H1 (cell line): Measurements from ENCODE around the gene MUS81. TPM values are rescaled to one million over a fixed set of nuclear protein-coding genes. Genes with fewer than 3 reads are reported as not detected.

Source experiments
- ASH2L ChIP-seq: fragments of 200-600, 300-600 bp; sonication (generic); IDR thresholded peaks from one replicate; pipeline ENCODE4 v1.7.1; 2017; ENCODE audit warnings: low read length
- CHD2 ChIP-seq: IDR thresholded peaks from 2 replicates; pipeline ENCODE4 v1.6.1; 2012; ENCODE audit warnings: low read length, improper control_type of control experiment
- GABPA ChIP-seq: IDR thresholded peaks from 2 replicates; pipeline ENCODE4 v1.6.1; 2011; ENCODE audit warnings: mild to moderate bottlenecking, low read length, moderate library complexity, borderline replicate concordance; ENCODE audit not compliant: insufficient read depth
- HDAC2 ChIP-seq, 2 experiments: fragments of 300-600 bp in 1 of 2; sonication (generic) in 1 of 2; IDR thresholded peaks; 2 replicates each; pipeline ENCODE4 v1.6.1; 2011 to 2012; ENCODE audit warnings: low read depth in 2 of 2, low read length in 2 of 2, mild to moderate bottlenecking in 2 of 2, moderate library complexity in 2 of 2, borderline replicate concordance in 1 of 2, inconsistent platforms in 1 of 2
- NANOG ChIP-seq: IDR thresholded peaks from 2 replicates; pipeline ENCODE4 v1.6.1; 2011; ENCODE audit warnings: low read length, low read depth, mild to moderate bottlenecking, inconsistent platforms; ENCODE audit not compliant: insufficient read depth, poor library complexity, severe bottlenecking
- PHF8 ChIP-seq: fragments of 200-600 bp; sonication (generic); conservative IDR thresholded peaks from 2 replicates; pipeline ENCODE4 v1.7.1; 2012; ENCODE audit warnings: low read depth, mild to moderate bottlenecking, inconsistent platforms, low read length, moderate library complexity
- POLR2AphosphoS5 ChIP-seq: IDR thresholded peaks from 2 replicates; pipeline ENCODE4 v1.6.1; 2011; ENCODE audit warnings: low read depth, low read length
- RAD21 ChIP-seq, 2 experiments: IDR thresholded peaks in 1 of 2; conservative IDR thresholded peaks in 1 of 2; 2 replicates each; pipeline ENCODE4 v1.6.1; 2011; ENCODE audit warnings: low read depth in 2 of 2, low read length in 2 of 2, improper control_type of control experiment in 1 of 2, inconsistent platforms in 1 of 2, mild to moderate bottlenecking in 1 of 2, moderate library complexity in 1 of 2
- RNF2 ChIP-seq: fragments of 200-900, 300-1000 bp; sonication (generic); IDR thresholded peaks from 2 replicates; pipeline ENCODE4 v1.7.1; 2016; ENCODE audit warnings: borderline replicate concordance, low read depth, mild to moderate bottlenecking, antibody characterized with exemption, low read length; ENCODE audit not compliant: poor library complexity, severe bottlenecking; ENCODE audit errors: missing control alignments
- SAP30 ChIP-seq: fragments of 300-600 bp; sonication (generic); IDR thresholded peaks from 2 replicates; pipeline ENCODE4 v1.7.1; 2012; ENCODE audit warnings: low read length, moderate library complexity, mild to moderate bottlenecking, inconsistent platforms; ENCODE audit not compliant: insufficient read depth, insufficient replicate concordance
- SIN3A ChIP-seq, 2 experiments: IDR thresholded peaks in 1 of 2; conservative IDR thresholded peaks in 1 of 2; 2 replicates each; pipeline ENCODE4 v1.6.1; 2011 to 2012; ENCODE audit warnings: low read length in 2 of 2, improper control_type of control experiment in 1 of 2, low read depth in 1 of 2, mild to moderate bottlenecking in 1 of 2
- SP1 ChIP-seq: IDR thresholded peaks from 2 replicates; pipeline ENCODE4 v1.6.1; 2011; ENCODE audit warnings: low read depth, low read length
- SP2 ChIP-seq: IDR thresholded peaks from 2 replicates; pipeline ENCODE4 v1.6.1; 2012; ENCODE audit warnings: mild to moderate bottlenecking, low read length, inconsistent platforms
- SP4 ChIP-seq: IDR thresholded peaks from 2 replicates; pipeline ENCODE4 v1.6.1; 2012; ENCODE audit warnings: low read length, inconsistent platforms
- SRF ChIP-seq: IDR thresholded peaks from 2 replicates; pipeline ENCODE4 v1.6.1; 2011; ENCODE audit warnings: mild to moderate bottlenecking, low read depth, low read length, moderate library complexity
- TAF1 ChIP-seq: IDR thresholded peaks from 2 replicates; pipeline ENCODE4 v1.6.1; 2011; ENCODE audit warnings: mild to moderate bottlenecking, low read depth, low read length
- TAF7 ChIP-seq: optimal IDR thresholded peaks from 2 replicates; pipeline ENCODE3; 2011; ENCODE audit warnings: low read depth, mild to moderate bottlenecking, inconsistent platforms, low read length, moderate library complexity, borderline replicate concordance
- TBP ChIP-seq: IDR thresholded peaks from 2 replicates; pipeline ENCODE4 v1.6.1; 2011; ENCODE audit warnings: low read depth, low read length, improper control_type of control experiment
- polyA plus RNA-seq, 7 experiments: library from polyadenylated mRNA; depleted of rRNA in 3 of 7; stranded (reverse) in 5 of 7; unstranded in 2 of 7; fragments of >200 nt in 5 of 7; fragments of 200-250 nt in 2 of 7; gene quantifications; 1 replicate in 5 of 7; 2 replicates in 1 of 7; 4 replicates in 1 of 7; pipeline versions ENCODE4 v1.2.1 to v1.2.3, GENCODE V29; 2011 to 2013; ENCODE audit warnings: missing spikeins in 2 of 7, mixed read lengths in 2 of 7
- total RNA-seq: library from RNA; stranded (reverse); fragmentation: NEBNext Ultra II Directional; extraction: Animal tissue kit (Norgen Biotek cat#: 25700); gene quantifications from 2 replicates; pipeline ENCODE4 v1.2.1, GENCODE V29; 2021
- TF ChIP-seq, protein P1 (sequence below), 3 experiments: IDR thresholded peaks; 1 replicate in 2 of 3; 2 replicates in 1 of 3; pipeline versions ENCODE4 v1.5.1 to v1.6.1; 2011; ENCODE audit warnings: low read length in 3 of 3, mild to moderate bottlenecking in 3 of 3, inconsistent platforms in 2 of 3, low read depth in 1 of 3, moderate library complexity in 1 of 3; ENCODE audit not compliant: insufficient read depth in 1 of 3; ENCODE audit errors: control extremely low read depth in 1 of 3

MUS81 gene
- total and polyA plus RNA-seq, 2 of the 8 experiments (the other 6 are each of a cell fraction or from before 2014, with no cell fraction given) = 30.2 to 31.5 TPM

DNA sequence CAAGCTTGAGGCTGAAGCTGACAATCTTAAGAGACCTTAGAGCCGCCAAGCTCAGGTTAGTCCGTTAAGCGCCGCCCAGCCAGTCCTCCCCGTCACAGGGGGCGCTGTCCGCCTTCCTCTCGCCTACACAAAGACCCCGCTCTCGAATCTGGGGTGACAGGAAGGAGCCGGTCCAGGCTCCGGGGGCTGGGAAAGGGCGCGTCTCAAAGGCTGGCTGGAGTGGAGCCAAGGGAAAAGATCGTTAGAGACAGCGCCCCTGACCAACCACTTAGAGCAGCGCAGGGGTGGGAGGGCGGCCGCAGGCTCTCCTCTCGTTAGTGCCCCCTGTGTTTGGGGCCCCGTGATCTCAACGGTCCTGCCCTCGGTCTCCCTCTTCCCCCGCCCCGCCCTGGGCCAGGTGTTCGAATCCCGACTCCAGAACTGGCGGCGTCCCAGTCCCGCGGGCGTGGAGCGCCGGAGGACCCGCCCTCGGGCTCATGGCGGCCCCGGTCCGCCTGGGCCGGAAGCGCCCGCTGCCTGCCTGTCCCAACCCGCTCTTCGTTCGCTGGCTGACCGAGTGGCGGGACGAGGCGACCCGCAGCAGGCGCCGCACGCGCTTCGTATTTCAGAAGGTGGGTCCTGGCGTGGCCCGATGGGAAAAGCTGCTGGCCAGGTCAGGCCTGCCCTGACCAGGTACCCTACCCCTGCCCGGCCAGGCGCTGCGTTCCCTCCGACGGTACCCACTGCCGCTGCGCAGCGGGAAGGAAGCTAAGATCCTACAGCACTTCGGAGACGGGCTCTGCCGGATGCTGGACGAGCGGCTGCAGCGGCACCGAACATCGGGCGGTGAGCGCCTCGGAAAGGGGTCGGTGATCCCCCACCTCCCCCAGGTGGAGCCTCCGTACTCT is at the start of gene MUS81 (continued):
- TF ChIP-seq RNF2 (no peak), NANOG (peak; percentile 35), SP4 (peak; percentile 87), SP2 (peak; percentile 77), HDAC2 (IDR thresholded peaks at IDR 0.05; ENCODE audit: borderline replicate concordance in 1 of 2, low read depth in 2 of 2, low read length in 2 of 2) (peak; percentile 31 to 67; a peak in 2 of 4 replicates), POLR2AphosphoS5 (no peak; the same call in 1 of the 2 replicates), TAF7 (peak; percentile 93), SP1 (peak; percentile 83; the same call in 1 of the 2 replicates), SRF (0 out of 2 replicates have a peak, but pooled peaks have one; percentile 17), RAD21 (IDR thresholded peaks at IDR 0.05 in 1 of 2, conservative IDR thresholded peaks at IDR 0.05 in 1 of 2; ENCODE audit: low read depth in 2 of 2, low read length in 2 of 2) (peak in 1 of 2 experiments; percentile 37; a peak in 2 of 4 replicates), GABPA (peak; percentile 74; the same call in 1 of the 2 replicates), CHD2 (0 out of 2 replicates have a peak, but pooled peaks have one; percentile 5), ASH2L (peak; percentile 46), TBP (peak; percentile 87), SIN3A (conservative IDR thresholded peaks at IDR 0.05 in 1 of 2, IDR thresholded peaks at IDR 0.05 in 1 of 2; ENCODE audit: low read depth in 1 of 2, low read length in 2 of 2) (peak; percentile 88 to 90; a peak in 3 of 4 replicates), TAF1 (peak; percentile 84), SAP30 (no peak), PHF8 (peak; percentile 70)
- TF ChIP-seq, protein P1, sequence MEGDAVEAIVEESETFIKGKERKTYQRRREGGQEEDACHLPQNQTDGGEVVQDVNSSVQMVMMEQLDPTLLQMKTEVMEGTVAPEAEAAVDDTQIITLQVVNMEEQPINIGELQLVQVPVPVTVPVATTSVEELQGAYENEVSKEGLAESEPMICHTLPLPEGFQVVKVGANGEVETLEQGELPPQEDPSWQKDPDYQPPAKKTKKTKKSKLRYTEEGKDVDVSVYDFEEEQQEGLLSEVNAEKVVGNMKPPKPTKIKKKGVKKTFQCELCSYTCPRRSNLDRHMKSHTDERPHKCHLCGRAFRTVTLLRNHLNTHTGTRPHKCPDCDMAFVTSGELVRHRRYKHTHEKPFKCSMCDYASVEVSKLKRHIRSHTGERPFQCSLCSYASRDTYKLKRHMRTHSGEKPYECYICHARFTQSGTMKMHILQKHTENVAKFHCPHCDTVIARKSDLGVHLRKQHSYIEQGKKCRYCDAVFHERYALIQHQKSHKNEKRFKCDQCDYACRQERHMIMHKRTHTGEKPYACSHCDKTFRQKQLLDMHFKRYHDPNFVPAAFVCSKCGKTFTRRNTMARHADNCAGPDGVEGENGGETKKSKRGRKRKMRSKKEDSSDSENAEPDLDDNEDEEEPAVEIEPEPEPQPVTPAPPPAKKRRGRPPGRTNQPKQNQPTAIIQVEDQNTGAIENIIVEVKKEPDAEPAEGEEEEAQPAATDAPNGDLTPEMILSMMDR (IDR thresholded peaks at IDR 0.05; ENCODE audit: control extremely low read depth in 1 of 3, insufficient read depth in 1 of 3, low read depth in 1 of 3, low read length in 3 of 3) = peak in 2 of 3 experiments; percentile 85 to 88; a peak in 3 of 4 replicates
